ENCODE data around the gene CLEC2B. TPM values are rescaled to one million over a fixed set of nuclear protein-coding genes. Genes with fewer than 3 reads are reported as not detected.

The CLEC2B gene
- total RNA-seq, 2 experiments from 2014 or later: 83.9 to 89.7 TPM

- peak; percentile 97 for DNase-seq
- POLR2A ChIA-PET: interaction anchor here (0.6 to 2.1 kb wide), 24 partner anchors 10 to 326 kb away, joined by 3 to 29 read pairs (median 5); partner anchors contain the start of genes CD69, CLEC2B and CLEC7A
Measured at GRCh38 chr12:9813821-9814798, 55.0 kb downstream of the CLEC2B start.

GRCh38 chr12:9811621-9812020 is 57.5 kb downstream of the CLEC2B start:
- peaks cover 17% of the 10 kb centered on the region for H3K4me1 Mint-ChIP-seq
- no peak overlapping the region for H3K27ac Mint-ChIP-seq
- H3K4me3 Mint-ChIP-seq: no peak overlapping the region
- DNase-seq (no peak), ATAC-seq (ENCODE audit: low read depth) (no peak)
- no peaks in the 10 kb centered on the region for H3K36me3 Mint-ChIP-seq
- POLR2A ChIA-PET: interaction anchor here (2.3 kb wide), 1 partner anchor 15 kb away, joined by 6 read pairs; no protein-coding TSS in a partner anchor
- peaks cover 9% of the 10 kb centered on the region for H3K27me3 Mint-ChIP-seq
- no peaks in the 10 kb centered on the region for H3K9me3 Mint-ChIP-seq

More at GRCh38 chr12:9813821-9814798, 55.0 kb downstream of the CLEC2B start:
- peaks cover 7% of the 10 kb centered on the region for H3K27me3 Mint-ChIP-seq
- ATAC-seq (ENCODE audit: low read depth): peak; percentile 98
- no peaks in the 10 kb centered on the region for H3K36me3 Mint-ChIP-seq
- peaks cover 24% of the 10 kb centered on the region for H3K4me1 Mint-ChIP-seq
- peak overlapping the region; percentile 87 for H3K4me3 Mint-ChIP-seq
- peak overlapping the region; percentile 92 for H3K27ac Mint-ChIP-seq
- H3K9me3 Mint-ChIP-seq: no peaks in the 10 kb centered on the region

GRCh38 chr12:9810671-9811070 is 58.5 kb downstream of the CLEC2B start:
- Mint-ChIP-seq H3K4me3 (peak overlapping the region; percentile 39), H3K9me3 (no peaks in the 10 kb centered on the region), H3K4me1 (peaks cover 17% of the 10 kb centered on the region), H3K27me3 (peaks cover 9% of the 10 kb centered on the region), H3K36me3 (no peaks in the 10 kb centered on the region), H3K27ac (no peak overlapping the region)
- ATAC-seq (ENCODE audit: low read depth): no peak
- POLR2A ChIA-PET: interaction anchor here (0.6 to 2.3 kb wide), 2 partner anchors 14 to 670 kb away, joined by 3 to 6 read pairs; no protein-coding TSS in a partner anchor
- no peak for DNase-seq

GRCh38 chr12:9809866-9810265 is 59.3 kb downstream of the CLEC2B start:
- peaks cover 17% of the 10 kb centered on the region for H3K4me1 Mint-ChIP-seq
- no peaks in the 10 kb centered on the region for H3K36me3 Mint-ChIP-seq
- H3K4me3 Mint-ChIP-seq: no peak overlapping the region
- ATAC-seq (ENCODE audit: low read depth) (no peak), DNase-seq (no peak)
- H3K27me3 Mint-ChIP-seq: peaks cover 9% of the 10 kb centered on the region
- H3K9me3 Mint-ChIP-seq: no peaks in the 10 kb centered on the region
- H3K27ac Mint-ChIP-seq: no peak overlapping the region
- POLR2A ChIA-PET: interaction anchor here (2.3 kb wide), 1 partner anchor 13 kb away, joined by 6 read pairs; no protein-coding TSS in a partner anchor

GRCh38 chr12:9809338-9809737 is 59.8 kb downstream of the CLEC2B start:
- Mint-ChIP-seq H3K27me3 (peaks cover 9% of the 10 kb centered on the region), H3K4me1 (peaks cover 17% of the 10 kb centered on the region), H3K9me3 (no peaks in the 10 kb centered on the region), H3K4me3 (no peak overlapping the region), H3K36me3 (peaks cover 2% of the 10 kb centered on the region), H3K27ac (no peak overlapping the region)
- ATAC-seq (ENCODE audit: low read depth): no peak
- no peak for DNase-seq
- POLR2A ChIA-PET: no interaction called here

GRCh38 chr12:9808504-9808903 is 60.6 kb downstream of the CLEC2B start:
- no peak for ATAC-seq (ENCODE audit: low read depth)
- Mint-ChIP-seq H3K27me3 (peaks cover 15% of the 10 kb centered on the region), H3K9me3 (no peaks in the 10 kb centered on the region), H3K4me1 (peaks cover 14% of the 10 kb centered on the region), H3K27ac (no peak overlapping the region), H3K36me3 (peaks cover 5% of the 10 kb centered on the region), H3K4me3 (no peak overlapping the region)
- no peak for DNase-seq
- POLR2A ChIA-PET: no interaction called here

- Mint-ChIP-seq H3K4me1 (peaks cover 9% of the 10 kb centered on the region), H3K36me3 (peaks cover 12% of the 10 kb centered on the region), H3K27ac (no peak overlapping the region), H3K9me3 (no peaks in the 10 kb centered on the region), H3K4me3 (no peak overlapping the region), H3K27me3 (peaks cover 22% of the 10 kb centered on the region)
- no peak for ATAC-seq (ENCODE audit: low read depth)
- no peak for DNase-seq
- POLR2A ChIA-PET: no interaction called here
Measured at GRCh38 chr12:9806714-9807113, 62.4 kb downstream of the CLEC2B start.

- Mint-ChIP-seq H3K9me3 (peaks cover 3% of the 10 kb centered on the region), H3K36me3 (peaks cover 19% of the 10 kb centered on the region), H3K27me3 (peaks cover 22% of the 10 kb centered on the region), H3K27ac (no peak overlapping the region), H3K4me1 (peaks cover 4% of the 10 kb centered on the region), H3K4me3 (no peak overlapping the region)
- ATAC-seq (ENCODE audit: low read depth): no peak
- POLR2A ChIA-PET: no interaction called here
- no peak for DNase-seq
Measured at GRCh38 chr12:9805883-9806282, 63.3 kb downstream of the CLEC2B start.

Other genes with a start within 250 kb of the CLEC2B start
- gene CLEC2D, start 199.6 kb downstream of the CLEC2B start, total RNA-seq: 100 to 1,000 TPM; 280 to 301 TPM
- 1 to 10 TPM in 1 of 2 experiments, under 1 TPM in 1; 0.72 to 1.0 TPM for gene CLECL1, start 136.3 kb downstream of the CLEC2B start, total RNA-seq
- gene CD69, start 108.5 kb downstream of the CLEC2B start, total RNA-seq: 100 to 1,000 TPM; 111 to 116 TPM
- gene KLRF1, start 41.9 kb downstream of the CLEC2B start, total RNA-seq: under 1 TPM; 0.80 to 0.96 TPM
- under 1 TPM; 0.58 to 0.74 TPM for gene KLRF2, start 12.1 kb upstream of the CLEC2B start, total RNA-seq
- not detected for gene CLEC2A, start 63.0 kb upstream of the CLEC2B start, total RNA-seq
- 1 to 10 TPM; 4.0 to 5.2 TPM for gene CLEC12A, start 102.1 kb upstream of the CLEC2B start, total RNA-seq
- gene CLEC1B, start 129.8 kb upstream of the CLEC2B start, total RNA-seq: not detected
- gene CLEC12B, start 141.3 kb upstream of the CLEC2B start, total RNA-seq: under 1 TPM; 0.40 to 0.83 TPM
- not detected for gene CLEC9A, start 161.3 kb upstream of the CLEC2B start, total RNA-seq
- gene CLEC1A, start 229.6 kb upstream of the CLEC2B start, total RNA-seq: not detected